ENCODE data around the gene BICRA.
"Not testable (repeated sequence)": the region's sequence is repeated elsewhere in the genome, so short reads cannot be mapped to it uniquely, and the experiment has no call there.

BICRA gene

GRCh38 chr19:47661611-47662010 is 52.7 kb downstream of the BICRA start:
- FAIRE-seq (no peak), DNase-seq (ENCODE audit: low spot score) (no peak)

DNA sequence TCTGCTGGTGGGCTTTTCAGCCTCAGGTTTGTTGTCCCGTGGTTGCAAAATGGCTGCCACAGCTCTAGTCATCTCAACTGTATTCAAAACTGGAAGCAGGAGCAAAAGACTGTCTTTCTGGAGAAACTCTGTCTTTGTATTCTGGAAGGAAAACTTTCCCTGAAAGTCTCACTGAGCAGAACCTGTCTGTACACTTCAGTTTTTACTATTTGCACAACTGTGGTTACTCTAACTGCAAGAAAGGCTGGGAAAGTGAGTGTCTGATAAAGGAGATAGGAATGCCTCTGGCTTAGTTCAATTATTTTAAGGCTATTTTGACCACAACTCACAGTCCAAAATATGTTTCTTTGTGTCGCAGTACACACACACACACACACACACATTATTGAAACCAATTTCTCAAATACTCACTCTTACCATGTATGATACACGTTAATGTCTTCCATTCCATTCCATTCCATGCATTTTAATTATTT is 54.5 kb downstream of the BICRA start:
- DNase-seq (ENCODE audit: low spot score) = peak; percentile 65
- FAIRE-seq = peak; percentile 62

- FAIRE-seq = peak; percentile 72
- DNase-seq (ENCODE audit: low spot score) = peak; percentile 82
Observed at GRCh38 chr19:47663911-47664771, 55.2 kb downstream of the BICRA start.

- DNase-seq (ENCODE audit: low spot score); FAIRE-seq: not testable (repeated sequence)
Observed at GRCh38 chr19:47668556-47668955, 59.6 kb downstream of the BICRA start.

DNA sequence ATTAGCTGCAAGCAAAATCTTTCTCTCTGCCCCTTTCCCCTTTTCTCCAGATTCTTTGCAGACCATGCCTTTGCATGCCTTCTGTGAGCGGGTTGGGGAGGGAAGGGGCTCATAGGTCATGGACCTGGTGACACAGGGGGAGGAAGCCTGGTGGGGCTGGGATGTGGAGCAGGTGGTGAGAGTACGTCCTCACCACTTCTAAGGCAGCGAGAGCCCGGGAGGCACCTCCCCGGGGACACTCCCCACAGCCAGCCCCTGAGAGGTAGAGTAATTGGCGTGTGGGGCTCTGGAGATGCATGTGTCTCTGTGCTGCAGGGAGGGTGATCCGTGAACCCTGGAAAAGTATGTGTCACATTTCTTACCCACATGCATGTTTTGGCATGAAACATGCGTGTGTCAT is 61.8 kb downstream of the BICRA start:
- DNase-seq (ENCODE audit: low spot score) (no peak), FAIRE-seq (no peak)

GRCh38 chr19:47671499-47671898 is 62.6 kb downstream of the BICRA start:
- DNase-seq (ENCODE audit: low spot score) (no peak), FAIRE-seq (no peak)

DNA sequence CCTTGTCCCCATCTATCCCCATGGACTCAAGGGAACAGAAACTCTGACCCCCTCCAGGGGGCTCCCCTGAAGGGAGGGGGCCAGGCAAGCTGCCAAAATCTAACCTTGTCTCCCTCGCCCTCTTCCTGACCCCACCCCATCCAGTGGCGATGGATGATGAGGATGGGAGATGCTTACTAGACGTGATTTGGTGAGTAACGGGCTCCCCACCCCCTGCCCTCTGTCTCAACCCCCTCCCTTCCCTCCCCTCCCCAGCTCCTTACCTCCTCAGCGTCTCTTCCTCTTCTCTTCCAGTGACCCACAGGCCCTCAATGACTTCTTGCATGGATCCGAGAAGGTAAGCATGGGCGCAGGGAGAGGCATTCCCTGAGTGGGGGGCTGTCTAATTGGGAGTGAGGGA is 64.5 kb downstream of the BICRA start:
- FAIRE-seq (no peak), DNase-seq (ENCODE audit: low spot score) (no peak)

GRCh38 chr19:47674548-47674947 is 65.6 kb downstream of the BICRA start:
- no peak for DNase-seq (ENCODE audit: low spot score)
- no peak for FAIRE-seq

- FAIRE-seq (no peak), DNase-seq (ENCODE audit: low spot score) (no peak)
Observed at GRCh38 chr19:47675271-47675670, 66.3 kb downstream of the BICRA start.

- no peak for FAIRE-seq
- DNase-seq (ENCODE audit: low spot score) = no peak
Observed at GRCh38 chr19:47675859-47676258, 66.9 kb downstream of the BICRA start.

GRCh38 chr19:47676811-47677210 is 67.9 kb downstream of the BICRA start:
- FAIRE-seq (no peak), DNase-seq (ENCODE audit: low spot score) (no peak)

DNA sequence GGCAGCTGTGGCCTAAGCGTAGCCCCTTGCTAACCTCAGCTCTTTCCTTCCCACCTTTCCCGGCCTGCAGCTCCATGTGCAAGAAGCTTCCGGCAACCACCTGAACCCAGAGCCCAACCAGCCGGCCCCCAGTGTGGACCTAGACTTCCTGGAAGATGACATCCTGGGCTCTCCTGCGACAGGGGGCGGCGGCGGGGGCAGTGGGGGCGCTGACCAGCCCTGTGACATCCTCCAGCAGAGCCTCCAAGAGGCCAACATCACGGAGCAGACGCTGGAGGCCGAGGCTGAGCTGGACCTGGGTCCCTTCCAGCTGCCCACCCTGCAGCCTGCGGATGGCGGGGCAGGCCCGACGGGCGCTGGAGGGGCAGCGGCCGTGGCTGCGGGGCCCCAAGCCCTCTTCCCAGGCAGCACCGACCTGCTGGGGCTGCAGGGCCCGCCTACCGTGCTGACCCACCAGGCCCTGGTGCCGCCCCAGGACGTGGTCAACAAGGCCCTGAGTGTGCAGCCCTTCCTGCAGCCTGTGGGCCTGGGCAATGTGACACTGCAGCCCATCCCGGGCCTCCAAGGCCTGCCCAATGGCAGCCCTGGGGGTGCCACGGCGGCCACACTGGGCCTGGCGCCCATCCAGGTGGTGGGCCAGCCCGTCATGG is 70.4 kb downstream of the BICRA start:
- FAIRE-seq (no peak), DNase-seq (ENCODE audit: low spot score) (no peak)

- no peak for FAIRE-seq
- no peak for DNase-seq (ENCODE audit: low spot score)
Observed at GRCh38 chr19:47679922-47680857, 71.3 kb downstream of the BICRA start.

GRCh38 chr19:47680858-47681332 is 72.0 kb downstream of the BICRA start:
- FAIRE-seq = no peak
- DNase-seq (ENCODE audit: low spot score) = no peak

- no peak for FAIRE-seq
Observed at GRCh38 chr19:47681388-47681787, 72.5 kb downstream of the BICRA start.

DNA sequence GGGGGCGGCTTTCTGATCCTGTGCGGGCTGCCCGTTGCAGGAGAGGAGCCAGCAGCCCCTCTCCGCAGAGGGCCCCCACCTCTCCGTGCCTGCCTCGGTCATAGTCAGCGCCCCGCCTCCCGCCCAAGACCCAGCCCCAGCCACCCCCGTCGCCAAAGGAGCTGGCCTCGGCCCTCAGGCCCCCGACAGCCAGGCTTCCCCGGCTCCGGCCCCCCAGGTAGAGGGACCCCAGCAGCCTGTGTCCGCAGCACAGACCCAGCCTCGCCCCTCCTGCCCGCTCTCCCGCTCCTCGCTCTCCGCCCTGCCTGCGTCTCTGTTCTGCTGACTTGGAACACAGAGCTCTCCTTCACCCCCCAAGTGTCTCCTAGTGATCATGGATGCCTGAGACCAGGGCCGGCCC is 73.0 kb downstream of the BICRA start:
- no peak for DNase-seq (ENCODE audit: low spot score)
- FAIRE-seq = no peak

More at GRCh38 chr19:47681388-47681787, 72.5 kb downstream of the BICRA start:
- no peak for DNase-seq (ENCODE audit: low spot score)

DNA sequence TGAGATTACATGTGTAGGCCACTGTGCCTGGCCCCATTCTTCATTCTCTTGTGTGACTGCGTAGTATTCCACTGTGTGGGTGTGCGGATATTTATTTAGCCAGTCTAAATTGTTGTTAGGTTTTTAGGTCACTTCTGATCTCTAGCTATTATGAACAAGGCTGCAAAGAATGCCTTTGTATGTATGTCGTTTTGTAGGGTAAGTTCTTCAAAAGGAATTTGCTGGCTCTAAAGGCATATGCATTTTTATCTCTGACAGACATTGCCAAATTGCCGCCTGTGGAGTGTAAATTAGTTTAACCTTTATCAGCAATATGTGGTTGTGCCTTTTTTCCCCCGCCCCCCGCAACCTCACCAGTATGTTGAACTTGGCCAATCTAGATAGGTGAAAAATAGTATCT is 74.0 kb downstream of the BICRA start:
- FAIRE-seq (no peak), DNase-seq (ENCODE audit: low spot score) (no peak)

GRCh38 chr19:47686679-47687450 is 77.9 kb downstream of the BICRA start:
- FAIRE-seq (no peak), DNase-seq (ENCODE audit: low spot score) (no peak)

DNA sequence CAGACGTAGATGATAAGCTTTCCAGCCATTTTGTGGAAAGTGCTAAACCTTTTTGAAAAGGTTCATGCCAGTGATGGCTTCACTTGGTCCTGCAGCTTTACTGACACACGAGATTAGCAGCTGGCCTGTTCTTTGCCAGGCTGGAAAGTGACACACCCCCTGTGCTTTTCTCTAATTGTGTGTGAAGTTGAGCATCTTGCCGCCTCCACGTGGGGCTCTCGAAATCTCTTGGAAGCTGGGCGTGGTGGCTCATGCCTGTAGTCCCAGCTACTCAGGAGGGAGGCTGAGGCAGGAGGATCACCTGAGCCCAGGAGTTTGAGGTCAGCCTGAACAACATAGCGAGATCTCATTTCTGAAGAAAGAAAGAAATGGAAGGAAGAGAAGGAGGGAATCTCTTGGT is 79.0 kb downstream of the BICRA start:
- FAIRE-seq = no peak
- no peak for DNase-seq (ENCODE audit: low spot score)

DNA sequence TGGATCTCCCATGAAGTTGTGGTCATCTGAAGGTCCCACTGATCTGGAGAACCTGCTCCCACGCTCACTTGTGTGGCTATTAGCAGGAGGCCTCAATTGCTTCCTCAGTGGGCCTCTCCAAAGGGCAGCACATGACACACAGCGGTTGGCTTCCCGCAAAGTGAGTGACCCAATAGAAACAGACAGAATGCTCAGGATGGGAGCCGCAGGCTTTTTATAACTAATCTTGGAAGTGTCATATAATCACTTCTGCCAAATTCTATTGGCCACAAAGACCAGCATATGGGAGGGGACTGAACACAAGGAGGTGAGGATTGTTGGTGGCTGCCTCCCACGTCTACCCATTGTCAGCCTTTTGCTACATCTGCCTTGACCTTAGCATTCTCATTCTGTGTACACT is 82.2 kb downstream of the BICRA start:
- no peak for FAIRE-seq
- DNase-seq (ENCODE audit: low spot score) = no peak

- FAIRE-seq = no peak
Observed at GRCh38 chr19:47691782-47692181, 82.8 kb downstream of the BICRA start.

More at GRCh38 chr19:47691782-47692181, 82.8 kb downstream of the BICRA start:
- no peak for DNase-seq (ENCODE audit: low spot score)
